B cell (primary cell): ENCODE data around the gene PTPN14.

Source experiments
- EZH2 ChIP-seq: IDR thresholded peaks from 2 replicates; pipeline ENCODE4 v1.6.1; 2012; ENCODE audit warnings: borderline replicate concordance, low read depth, mild to moderate bottlenecking, moderate library complexity, low read length; ENCODE audit not compliant: insufficient read depth, poor library complexity, severe bottlenecking
- TF ChIP-seq, protein P1 (sequence below): fragments of 200-600 bp; IDR thresholded peaks from one replicate; pipeline ENCODE4 v1.8.0; 2022; ENCODE audit warnings: antibody characterized with exemption, mild to moderate bottlenecking

DNA sequence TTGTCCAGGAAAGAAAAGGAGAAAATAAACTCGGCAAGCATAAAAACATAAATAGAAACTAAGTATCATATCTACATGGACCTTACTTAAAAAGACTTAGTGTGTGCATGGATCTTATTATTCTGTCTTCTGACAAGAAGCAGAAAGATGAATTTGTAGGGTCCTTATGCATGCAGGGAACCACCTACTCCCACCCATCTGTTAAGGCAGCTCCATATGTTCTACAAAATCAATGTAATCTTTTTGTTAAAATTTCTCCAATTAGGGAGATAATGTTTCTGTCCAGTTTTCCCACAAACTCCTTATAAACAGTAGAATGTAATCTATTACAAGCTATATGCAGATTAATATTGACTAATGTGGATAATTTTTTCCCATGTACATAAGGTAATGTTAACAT lies 13.9 kb upstream of the PTPN14 start:
- TF ChIP-seq, protein P1, sequence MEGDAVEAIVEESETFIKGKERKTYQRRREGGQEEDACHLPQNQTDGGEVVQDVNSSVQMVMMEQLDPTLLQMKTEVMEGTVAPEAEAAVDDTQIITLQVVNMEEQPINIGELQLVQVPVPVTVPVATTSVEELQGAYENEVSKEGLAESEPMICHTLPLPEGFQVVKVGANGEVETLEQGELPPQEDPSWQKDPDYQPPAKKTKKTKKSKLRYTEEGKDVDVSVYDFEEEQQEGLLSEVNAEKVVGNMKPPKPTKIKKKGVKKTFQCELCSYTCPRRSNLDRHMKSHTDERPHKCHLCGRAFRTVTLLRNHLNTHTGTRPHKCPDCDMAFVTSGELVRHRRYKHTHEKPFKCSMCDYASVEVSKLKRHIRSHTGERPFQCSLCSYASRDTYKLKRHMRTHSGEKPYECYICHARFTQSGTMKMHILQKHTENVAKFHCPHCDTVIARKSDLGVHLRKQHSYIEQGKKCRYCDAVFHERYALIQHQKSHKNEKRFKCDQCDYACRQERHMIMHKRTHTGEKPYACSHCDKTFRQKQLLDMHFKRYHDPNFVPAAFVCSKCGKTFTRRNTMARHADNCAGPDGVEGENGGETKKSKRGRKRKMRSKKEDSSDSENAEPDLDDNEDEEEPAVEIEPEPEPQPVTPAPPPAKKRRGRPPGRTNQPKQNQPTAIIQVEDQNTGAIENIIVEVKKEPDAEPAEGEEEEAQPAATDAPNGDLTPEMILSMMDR: no peak
- no peak for TF ChIP-seq EZH2
